Psoas muscle (tissue), 8 donors: ENCODE measurements around the gene ALDOB. TPM values are rescaled to one million over a fixed set of nuclear protein-coding genes. Genes with fewer than 3 reads are reported as not detected.
A peak's percentile ranks its signal among the peaks of the same experiment; 100 is the strongest.

Experiments used
- ATAC-seq, 4 donors: fragments of 200-7000 bp; cut with Tn5 transposase; one replicate each; pipeline ENCODE4 v1.9.1; 2020; ENCODE audit warnings: moderate library complexity in 3 of 4, mild to moderate bottlenecking in 2 of 4
- DNase-seq, 2 donors: peaks; one replicate each; pipeline ENCODE4 v3.0.0-alpha.2; 2020
- H3K27ac ChIP-seq: fragments of 200-600 bp; one replicate; pipeline ENCODE4 v1.8.0; 2022
- H3K27me3 ChIP-seq, 3 donors: fragments of 200-600 bp in 1 of 3; one replicate each; pipeline versions ENCODE4 v1.6.1 to v1.8.0; 2013 to 2022; ENCODE audit warnings: low read length in 2 of 3, mild to moderate bottlenecking in 2 of 3, moderate library complexity in 1 of 3; ENCODE audit not compliant: insufficient read depth in 3 of 3
- H3K36me3 ChIP-seq, 2 donors: fragments of 200-600 bp in 1 of 2; one replicate each; pipeline versions ENCODE4 v1.6.1 to v1.8.0; 2013 to 2022; ENCODE audit warnings: low read depth in 1 of 2, mild to moderate bottlenecking in 1 of 2, moderate library complexity in 1 of 2; ENCODE audit not compliant: insufficient read depth in 1 of 2
- H3K4me1 ChIP-seq: fragments of 200-600 bp; one replicate; pipeline ENCODE4 v1.8.0; 2022
- H3K4me3 ChIP-seq: fragments of 200-600 bp; one replicate; pipeline ENCODE4 v1.8.0; 2022; ENCODE audit warnings: mild to moderate bottlenecking
- H3K9me3 ChIP-seq: fragments of 200-600 bp; one replicate; pipeline ENCODE4 v1.8.0; 2022
- CTCF ChIP-seq: fragments of 200-600 bp; IDR thresholded peaks from one replicate; pipeline ENCODE4 v1.8.0; 2022; ENCODE audit warnings: antibody characterized with exemption
- WGBS, 3 donors: extraction: QIAGEN DNeasy Blood & Tissue Kit; methylation state at CpG; one replicate each; pipeline versions ENCODE4 v1.1.6 to v1.1.7; 2013; 5-methylcytosine and 5-hydroxymethylcytosine counted together
- intact Hi-C, 2 donors: fragments of 100-400 bp; cut with DNase I; formaldehyde crosslinking; loops; one replicate each; pipeline versions ENCODE4 v1.11.0 to v1.14.2; 2022
- polyA plus RNA-seq, 3 donors: library from polyadenylated mRNA; stranded (reverse); fragments of 200-250 nt; gene quantifications; one replicate each; pipeline ENCODE4 v1.2.3, GENCODE V29; 2013
- total RNA-seq, 4 donors: library from RNA; stranded (reverse); fragmentation: NEBNext Ultra II Directional in 2 of 4; extraction: Animal tissue kit (Norgen Biotek cat#: 25700) in 2 of 4; gene quantifications; one replicate each; pipeline versions ENCODE4 v1.2.1 to v1.2.4, GENCODE V29; 2021 to 2023
- donor health status: healthy with polysubstance abuse.
- donor health status: DM: no; HTN: no; CAD: no; lungs with moderate emphysema.
- donor health status: Bipolar disorder and iron deficiency.
- donor health status: healthy.
- donor health status: DM: yes; HTN: yes; CAD: no.
- donor health status: DM: no; HTN: no; CAD: no.
- donor health status: DM: no; HTN: no; CAD: no.
- donor health status: DM: yes; HTN: yes; CAD: no.

ALDOB gene
- total and polyA plus RNA-seq, 7 donors = 0.26 to 4.3 (median 0.48) TPM; not detected in 2

GRCh38 chr9:101462558-101462957, 27.0 kb upstream of the ALDOB start:
- Histone ChIP-seq H3K4me1 (no peaks in the 10 kb centered on the region), H3K9me3 (no peaks in the 10 kb centered on the region), H3K27ac (no peak overlapping the region), H3K36me3 (no peaks in the 10 kb centered on the region), H3K4me3 (no peak overlapping the region), H3K27me3 (peaks cover 0 to 3% (median 0%) of the 10 kb centered on the region in 3 donors)
- intact Hi-C loops = loop anchor here in 1 of 2 donors (1.0 kb wide), 1 partner anchor 68 kb away; no protein-coding TSS in a partner anchor
- ATAC-seq (no peak), DNase-seq (no peak)
- no peak for TF ChIP-seq CTCF
- WGBS, 3 donors = 53 to 55% (median 54%) methylated on average over 5 of the region's 5 CpGs

GRCh38 chr9:101460965-101461364, 25.4 kb upstream of the ALDOB start:
- Histone ChIP-seq H3K27me3 (peaks cover 0 to 3% (median 0%) of the 10 kb centered on the region in 3 donors), H3K9me3 (no peaks in the 10 kb centered on the region), H3K36me3 (no peaks in the 10 kb centered on the region), H3K4me3 (no peak overlapping the region), H3K4me1 (no peaks in the 10 kb centered on the region), H3K27ac (no peak overlapping the region)
- WGBS, 3 donors = 89 to 94% (median 92%) methylated on average over 4 of the region's 4 CpGs
- no peak for TF ChIP-seq CTCF
- intact Hi-C loops = no loop called here
- no peak for DNase-seq
- no peak for ATAC-seq

GRCh38 chr9:101458963-101459631, 23.5 kb upstream of the ALDOB start:
- intact Hi-C loops = loop anchor here (1.0 to 2.0 kb wide), 2 partner anchors 69 to 70 kb away; no protein-coding TSS in a partner anchor
- no peak for DNase-seq
- 36 to 43% (median 40%) methylated on average over 9 of the region's 9 CpGs for whole genome bisulfite sequencing, 3 donors
- Histone ChIP-seq H3K27me3 (peaks cover 0 to 3% (median 0%) of the 10 kb centered on the region in 3 donors), H3K4me3 (no peak overlapping the region), H3K27ac (no peak overlapping the region), H3K36me3 (no peaks in the 10 kb centered on the region), H3K9me3 (no peaks in the 10 kb centered on the region), H3K4me1 (no peaks in the 10 kb centered on the region)
- ATAC-seq = peak; percentile 76 to 97 (median 92)
- TF ChIP-seq CTCF = peak; percentile 79

GRCh38 chr9:101457003-101457402, 21.4 kb upstream of the ALDOB start:
- 17 to 26% (median 20%) methylated on average over 3 of the region's 3 CpGs for WGBS, 3 donors
- Histone ChIP-seq H3K27me3 (peaks cover 0 to 3% (median 0%) of the 10 kb centered on the region in 3 donors), H3K9me3 (no peaks in the 10 kb centered on the region), H3K27ac (no peak overlapping the region), H3K4me1 (no peaks in the 10 kb centered on the region), H3K36me3 (no peaks in the 10 kb centered on the region), H3K4me3 (no peak overlapping the region)
- intact Hi-C loops = no loop called here
- TF ChIP-seq CTCF = no peak
- ATAC-seq (no peak), DNase-seq (no peak)
